Measurements from ENCODE around the gene POC1A. TPM values are rescaled to one million over a fixed set of nuclear protein-coding genes. Genes with fewer than 3 reads are reported as not detected.

POC1A gene
- total RNA-seq, 1 donor = 1.8 TPM

DNA sequence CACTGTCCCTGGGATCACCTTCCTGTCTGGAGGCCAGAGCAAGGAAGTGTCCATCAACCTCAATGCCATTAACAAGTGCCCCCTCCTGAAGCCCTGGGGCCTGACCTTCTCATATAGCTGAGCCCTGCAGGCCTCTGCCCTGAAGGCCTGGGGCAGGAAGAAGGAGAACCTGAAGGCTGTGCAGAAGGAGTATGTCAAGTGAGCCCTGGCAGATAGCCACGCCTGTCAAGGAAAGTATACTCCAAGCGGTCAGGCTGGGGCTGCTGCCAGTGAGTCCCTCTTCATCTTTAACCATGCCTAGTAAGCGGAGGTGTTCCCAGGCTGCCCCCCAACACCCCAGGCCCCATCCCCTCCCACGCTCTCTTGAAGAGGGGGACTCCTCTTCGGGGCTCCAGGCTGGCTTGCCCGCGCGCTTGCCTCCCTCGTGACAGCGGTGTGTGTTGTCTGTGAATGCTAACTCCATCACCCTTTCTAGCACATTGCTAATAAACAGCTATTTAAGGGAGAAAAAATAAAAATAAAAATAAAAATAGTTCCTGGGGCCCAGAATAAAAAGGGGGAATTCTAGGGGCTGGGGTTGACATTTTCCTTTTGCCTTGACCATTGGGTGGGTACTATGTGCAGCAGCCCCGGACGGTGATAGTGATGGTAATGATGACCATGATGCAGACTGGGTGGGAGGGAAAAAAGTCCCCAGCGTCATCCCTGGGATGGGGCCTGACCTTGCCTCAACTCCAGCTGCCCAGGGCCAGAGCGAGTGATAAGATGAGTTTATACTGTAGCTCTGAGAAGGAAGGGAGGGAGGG is 40.5 kb upstream of the POC1A start:
- TF ChIP-seq, protein P1, sequence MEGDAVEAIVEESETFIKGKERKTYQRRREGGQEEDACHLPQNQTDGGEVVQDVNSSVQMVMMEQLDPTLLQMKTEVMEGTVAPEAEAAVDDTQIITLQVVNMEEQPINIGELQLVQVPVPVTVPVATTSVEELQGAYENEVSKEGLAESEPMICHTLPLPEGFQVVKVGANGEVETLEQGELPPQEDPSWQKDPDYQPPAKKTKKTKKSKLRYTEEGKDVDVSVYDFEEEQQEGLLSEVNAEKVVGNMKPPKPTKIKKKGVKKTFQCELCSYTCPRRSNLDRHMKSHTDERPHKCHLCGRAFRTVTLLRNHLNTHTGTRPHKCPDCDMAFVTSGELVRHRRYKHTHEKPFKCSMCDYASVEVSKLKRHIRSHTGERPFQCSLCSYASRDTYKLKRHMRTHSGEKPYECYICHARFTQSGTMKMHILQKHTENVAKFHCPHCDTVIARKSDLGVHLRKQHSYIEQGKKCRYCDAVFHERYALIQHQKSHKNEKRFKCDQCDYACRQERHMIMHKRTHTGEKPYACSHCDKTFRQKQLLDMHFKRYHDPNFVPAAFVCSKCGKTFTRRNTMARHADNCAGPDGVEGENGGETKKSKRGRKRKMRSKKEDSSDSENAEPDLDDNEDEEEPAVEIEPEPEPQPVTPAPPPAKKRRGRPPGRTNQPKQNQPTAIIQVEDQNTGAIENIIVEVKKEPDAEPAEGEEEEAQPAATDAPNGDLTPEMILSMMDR (IDR thresholded peaks at IDR 0.05; ENCODE audit: extremely low read depth, low read depth, low read length) = no peak
- Histone ChIP-seq H3K79me2 (ENCODE audit: insufficient read depth, low read length) (peaks cover 17% of the 10 kb centered on the region), H2AFZ (ENCODE audit: low read length) (no peak overlapping the region), H3K9me3 (ENCODE audit: low read depth, low read length) (no peaks in the 10 kb centered on the region), H3K4me3 (ENCODE audit: insufficient read depth, low read length) (no peak overlapping the region), H3K27me3 (ENCODE audit: insufficient read depth, low read length) (no peaks in the 10 kb centered on the region), H3K4me2 (ENCODE audit: insufficient read depth, low read length) (no peak overlapping the region), H3K4me1 (ENCODE audit: insufficient read depth, low read length) (peaks cover 47% of the 10 kb centered on the region), H3K36me3 (ENCODE audit: insufficient read depth, low read length) (no peaks in the 10 kb centered on the region), H4K20me1 (ENCODE audit: insufficient read depth, low read length) (peaks cover 11% of the 10 kb centered on the region), H3K27ac (ENCODE audit: low read depth, low read length) (no peak overlapping the region)
- no peak for DNase-seq (ENCODE audit: insufficient read length, low spot score, missing footprints)

DNA sequence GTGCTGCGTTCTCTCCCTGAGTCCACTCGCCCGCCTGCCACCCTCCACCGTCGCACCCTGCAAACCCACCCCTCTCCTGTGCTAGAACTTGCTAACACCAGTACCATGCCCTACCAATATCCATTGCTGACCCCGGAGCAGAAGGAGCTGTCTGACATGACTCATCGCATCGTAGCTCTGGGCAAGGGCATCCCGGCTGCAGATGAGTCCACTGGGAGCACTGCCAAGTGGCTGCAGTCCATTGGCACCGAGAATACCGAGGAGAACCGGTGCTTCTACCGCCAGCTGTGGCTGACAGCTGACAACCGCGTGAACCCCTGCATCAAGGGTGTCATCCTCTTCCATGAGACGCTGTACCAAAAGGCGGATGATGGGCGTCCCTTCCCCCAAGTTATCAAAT is 38.8 kb upstream of the POC1A start:
- Histone ChIP-seq H3K9me3 (ENCODE audit: low read depth, low read length) (no peaks in the 10 kb centered on the region), H3K4me3 (ENCODE audit: insufficient read depth, low read length) (no peak overlapping the region), H2AFZ (ENCODE audit: low read length) (no peak overlapping the region), H3K4me1 (ENCODE audit: insufficient read depth, low read length) (peaks cover 37% of the 10 kb centered on the region), H3K4me2 (ENCODE audit: insufficient read depth, low read length) (no peak overlapping the region), H4K20me1 (ENCODE audit: insufficient read depth, low read length) (no peaks in the 10 kb centered on the region), H3K27ac (ENCODE audit: low read depth, low read length) (no peak overlapping the region), H3K36me3 (ENCODE audit: insufficient read depth, low read length) (no peaks in the 10 kb centered on the region), H3K27me3 (ENCODE audit: insufficient read depth, low read length) (no peaks in the 10 kb centered on the region), H3K79me2 (ENCODE audit: insufficient read depth, low read length) (peaks cover 2% of the 10 kb centered on the region)
- DNase-seq (ENCODE audit: insufficient read length, low spot score, missing footprints) = peak; percentile 93
- TF ChIP-seq, protein P1 (IDR thresholded peaks at IDR 0.05; ENCODE audit: extremely low read depth, low read depth, low read length) = no peak

- Histone ChIP-seq H3K79me2 (ENCODE audit: insufficient read depth, low read length) (no peaks in the 10 kb centered on the region), H3K27ac (ENCODE audit: low read depth, low read length) (no peak overlapping the region), H2AFZ (ENCODE audit: low read length) (no peak overlapping the region), H3K9me3 (ENCODE audit: low read depth, low read length) (no peaks in the 10 kb centered on the region), H3K4me1 (ENCODE audit: insufficient read depth, low read length) (peaks cover 31% of the 10 kb centered on the region), H3K27me3 (ENCODE audit: insufficient read depth, low read length) (no peaks in the 10 kb centered on the region), H3K36me3 (ENCODE audit: insufficient read depth, low read length) (no peaks in the 10 kb centered on the region), H3K4me2 (ENCODE audit: insufficient read depth, low read length) (no peak overlapping the region), H3K4me3 (ENCODE audit: insufficient read depth, low read length) (no peak overlapping the region), H4K20me1 (ENCODE audit: insufficient read depth, low read length) (no peaks in the 10 kb centered on the region)
- DNase-seq (ENCODE audit: insufficient read length, low spot score, missing footprints) = no peak
- TF ChIP-seq, protein P1 (IDR thresholded peaks at IDR 0.05; ENCODE audit: extremely low read depth, low read depth, low read length) = no peak
These were observed 37.4 kb upstream of the POC1A start for GRCh38 chr3:52191663-52192062.

DNA sequence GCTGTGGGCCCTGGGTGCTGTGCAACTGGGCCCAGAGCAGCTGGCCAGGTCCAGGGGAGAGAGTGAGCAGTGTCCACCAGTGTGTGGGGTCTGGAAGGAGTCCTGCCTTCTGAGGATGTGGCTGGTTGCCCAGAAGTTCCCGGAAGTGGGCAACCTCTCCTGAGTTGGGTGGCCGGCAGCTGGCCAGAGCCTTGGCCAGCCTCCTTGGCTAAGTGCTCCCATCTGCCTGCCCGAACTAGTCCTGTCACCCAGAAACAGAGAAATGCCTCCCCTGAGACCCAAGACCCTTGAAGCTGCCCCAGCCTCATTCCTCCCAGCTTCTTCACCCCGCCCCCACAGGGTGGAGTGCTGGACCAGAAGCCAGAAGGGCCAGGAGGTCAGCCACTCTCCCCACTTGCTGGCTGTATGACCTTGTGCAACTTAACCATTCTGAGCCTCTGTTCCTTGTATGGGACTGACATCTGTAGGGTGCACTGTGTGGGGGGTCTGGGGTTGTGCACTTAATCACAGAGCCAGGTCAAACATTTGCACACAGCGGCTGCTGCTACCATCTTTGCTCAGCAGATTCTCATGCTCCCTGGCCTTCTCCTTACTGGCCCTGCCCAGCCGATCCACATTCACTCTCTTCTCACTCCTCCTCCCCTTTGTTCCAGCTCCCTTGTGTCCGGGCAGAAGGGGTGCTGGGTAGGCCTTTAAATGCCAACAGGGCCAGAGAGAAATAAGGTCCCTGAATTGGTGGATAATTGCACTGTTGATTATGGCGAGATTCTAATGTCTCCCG is 36.3 kb upstream of the POC1A start:
- Histone ChIP-seq H3K79me2 (ENCODE audit: insufficient read depth, low read length) (no peaks in the 10 kb centered on the region), H3K4me1 (ENCODE audit: insufficient read depth, low read length) (peaks cover 24% of the 10 kb centered on the region), H4K20me1 (ENCODE audit: insufficient read depth, low read length) (no peaks in the 10 kb centered on the region), H3K36me3 (ENCODE audit: insufficient read depth, low read length) (no peaks in the 10 kb centered on the region), H3K4me3 (ENCODE audit: insufficient read depth, low read length) (no peak overlapping the region), H3K4me2 (ENCODE audit: insufficient read depth, low read length) (peak overlapping the region; percentile 39), H2AFZ (ENCODE audit: low read length) (peak overlapping the region; percentile 70), H3K9me3 (ENCODE audit: low read depth, low read length) (no peaks in the 10 kb centered on the region), H3K27ac (ENCODE audit: low read depth, low read length) (no peak overlapping the region), H3K27me3 (ENCODE audit: insufficient read depth, low read length) (no peaks in the 10 kb centered on the region)
- peak; percentile 90 for DNase-seq (ENCODE audit: insufficient read length, low spot score, missing footprints)
- TF ChIP-seq, protein P1 (IDR thresholded peaks at IDR 0.05; ENCODE audit: extremely low read depth, low read depth, low read length) = no peak
